ENCODE results near the gene UGT1A10.

The UGT1A10 gene

DNA sequence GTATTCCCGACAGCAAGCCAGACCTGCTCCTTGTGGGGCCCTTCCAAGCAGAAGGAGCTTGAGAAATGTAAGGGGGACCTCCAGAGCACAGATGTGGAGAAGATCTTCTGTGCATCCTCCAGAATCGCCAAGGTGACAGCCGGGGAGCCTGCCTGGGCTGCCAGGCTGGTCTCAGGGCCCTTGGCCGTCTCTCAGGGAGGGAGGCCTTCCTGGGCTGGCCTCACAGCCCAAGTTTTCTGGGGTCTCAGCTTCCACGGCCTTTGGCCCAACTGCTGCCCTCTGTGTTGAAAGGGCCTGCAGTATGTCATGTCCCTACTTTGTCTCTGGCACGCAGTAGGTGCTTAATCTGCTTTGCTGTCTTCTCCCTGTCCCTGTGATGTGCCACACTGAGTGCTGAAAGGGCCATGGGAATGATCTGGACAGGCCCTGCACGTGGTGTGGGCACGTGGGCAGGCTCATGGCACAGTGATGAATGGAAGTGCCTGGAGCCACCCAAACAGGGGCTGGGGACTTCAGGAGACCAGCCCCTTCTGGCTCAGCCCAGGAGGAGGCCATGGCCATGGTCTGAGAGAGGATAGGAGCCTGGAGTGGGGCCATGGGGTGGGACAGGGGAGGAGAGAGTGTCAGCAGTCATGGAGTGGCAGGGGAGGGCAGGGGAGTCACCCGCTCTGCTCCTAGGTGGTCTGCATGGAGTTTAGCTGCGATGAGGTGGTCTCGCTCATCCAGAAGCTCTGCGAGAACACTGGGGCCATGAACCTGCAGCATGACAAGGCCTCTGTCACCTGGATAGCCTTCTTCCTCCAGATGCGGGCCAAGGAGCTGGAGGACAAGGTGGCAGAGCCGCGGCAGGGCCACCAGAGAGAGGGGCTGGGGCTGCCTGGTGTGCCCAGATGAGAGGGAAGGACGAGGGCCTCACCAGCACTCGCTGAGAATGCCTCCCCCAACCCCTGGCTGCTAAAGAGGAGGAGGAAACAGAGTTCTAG, 182.7 kb downstream of the UGT1A10 start:
- no peak for TF ChIP-seq CEBPB (IDR thresholded peaks at IDR 0.05)
- TF ChIP-seq NFIC (IDR thresholded peaks at IDR 0.05) = no peak
- TF ChIP-seq, protein P1, sequence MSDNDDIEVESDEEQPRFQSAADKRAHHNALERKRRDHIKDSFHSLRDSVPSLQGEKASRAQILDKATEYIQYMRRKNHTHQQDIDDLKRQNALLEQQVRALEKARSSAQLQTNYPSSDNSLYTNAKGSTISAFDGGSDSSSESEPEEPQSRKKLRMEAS (IDR thresholded peaks at IDR 0.05) = no peak
- TF ChIP-seq RAD21 (IDR thresholded peaks at IDR 0.05; ENCODE audit: low read depth) = no peak

DNA sequence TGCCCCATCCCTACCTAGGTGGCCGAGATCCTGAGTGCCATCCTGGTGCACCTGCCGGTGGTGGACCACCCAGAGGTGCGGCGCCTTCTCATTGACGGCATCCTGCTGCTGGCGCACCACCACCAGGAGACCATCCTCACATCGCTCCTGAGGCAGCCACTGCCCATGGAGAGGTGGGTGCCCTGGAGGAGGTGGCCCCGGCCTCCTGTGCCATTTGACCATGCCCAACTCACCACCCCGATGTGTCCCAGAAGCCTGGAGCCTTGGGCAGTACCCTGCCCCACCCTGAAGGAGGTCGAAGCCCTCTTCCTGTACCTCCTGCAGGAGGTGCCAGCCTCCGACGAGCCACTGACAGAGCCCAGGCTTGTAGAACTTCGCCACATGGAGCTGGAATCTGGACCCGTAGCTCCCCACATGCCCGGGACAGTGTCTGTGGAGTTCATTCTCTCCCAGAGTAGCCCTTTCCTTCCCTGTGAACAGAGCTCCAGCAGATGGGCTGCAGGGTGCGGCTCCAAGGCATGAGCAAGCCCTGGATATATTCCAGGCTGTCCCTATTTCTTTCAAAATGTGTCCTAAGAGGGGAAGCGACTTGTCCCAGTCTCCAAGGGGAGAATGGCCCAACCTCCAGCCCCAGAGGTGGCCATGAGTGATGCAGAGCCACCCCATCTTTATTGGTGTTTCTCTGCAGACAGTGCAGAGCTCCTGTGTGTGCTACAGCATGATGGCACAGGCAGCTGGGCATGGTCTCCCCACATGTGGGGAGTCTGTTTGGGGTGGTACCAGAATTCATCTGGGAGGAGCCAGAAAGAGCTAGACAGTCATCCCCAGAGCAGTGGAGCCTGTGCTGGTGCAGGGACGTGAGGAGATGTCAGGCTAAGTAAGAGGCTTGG, 183.9 kb downstream of the UGT1A10 start:
- TF ChIP-seq CREB1 (IDR thresholded peaks at IDR 0.05; ENCODE audit: low read depth) (no peak), TAF1 (IDR thresholded peaks at IDR 0.05; ENCODE audit: low read depth) (no peak), TEAD4 (IDR thresholded peaks at IDR 0.05) (no peak), FOXM1 (IDR thresholded peaks at IDR 0.05; ENCODE audit: borderline replicate concordance, low read depth) (no peak), EP300 (IDR thresholded peaks at IDR 0.05; ENCODE audit: borderline replicate concordance) (no peak), ZBTB7A (IDR thresholded peaks at IDR 0.05; ENCODE audit: low read depth) (no peak), CEBPB (IDR thresholded peaks at IDR 0.05) (no peak), EGR1 (IDR thresholded peaks at IDR 0.05) (no peak), TCF12 (IDR thresholded peaks at IDR 0.05; ENCODE audit: low read depth) (no peak), RAD21 (IDR thresholded peaks at IDR 0.05; ENCODE audit: low read depth) (no peak), YY1 (IDR thresholded peaks at IDR 0.05; ENCODE audit: low read depth) (no peak), NFIC (IDR thresholded peaks at IDR 0.05) (no peak)
- TF ChIP-seq, protein P2, sequence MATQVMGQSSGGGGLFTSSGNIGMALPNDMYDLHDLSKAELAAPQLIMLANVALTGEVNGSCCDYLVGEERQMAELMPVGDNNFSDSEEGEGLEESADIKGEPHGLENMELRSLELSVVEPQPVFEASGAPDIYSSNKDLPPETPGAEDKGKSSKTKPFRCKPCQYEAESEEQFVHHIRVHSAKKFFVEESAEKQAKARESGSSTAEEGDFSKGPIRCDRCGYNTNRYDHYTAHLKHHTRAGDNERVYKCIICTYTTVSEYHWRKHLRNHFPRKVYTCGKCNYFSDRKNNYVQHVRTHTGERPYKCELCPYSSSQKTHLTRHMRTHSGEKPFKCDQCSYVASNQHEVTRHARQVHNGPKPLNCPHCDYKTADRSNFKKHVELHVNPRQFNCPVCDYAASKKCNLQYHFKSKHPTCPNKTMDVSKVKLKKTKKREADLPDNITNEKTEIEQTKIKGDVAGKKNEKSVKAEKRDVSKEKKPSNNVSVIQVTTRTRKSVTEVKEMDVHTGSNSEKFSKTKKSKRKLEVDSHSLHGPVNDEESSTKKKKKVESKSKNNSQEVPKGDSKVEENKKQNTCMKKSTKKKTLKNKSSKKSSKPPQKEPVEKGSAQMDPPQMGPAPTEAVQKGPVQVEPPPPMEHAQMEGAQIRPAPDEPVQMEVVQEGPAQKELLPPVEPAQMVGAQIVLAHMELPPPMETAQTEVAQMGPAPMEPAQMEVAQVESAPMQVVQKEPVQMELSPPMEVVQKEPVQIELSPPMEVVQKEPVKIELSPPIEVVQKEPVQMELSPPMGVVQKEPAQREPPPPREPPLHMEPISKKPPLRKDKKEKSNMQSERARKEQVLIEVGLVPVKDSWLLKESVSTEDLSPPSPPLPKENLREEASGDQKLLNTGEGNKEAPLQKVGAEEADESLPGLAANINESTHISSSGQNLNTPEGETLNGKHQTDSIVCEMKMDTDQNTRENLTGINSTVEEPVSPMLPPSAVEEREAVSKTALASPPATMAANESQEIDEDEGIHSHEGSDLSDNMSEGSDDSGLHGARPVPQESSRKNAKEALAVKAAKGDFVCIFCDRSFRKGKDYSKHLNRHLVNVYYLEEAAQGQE (IDR thresholded peaks at IDR 0.05; ENCODE audit: low read depth) = no peak
- TF ChIP-seq, protein P3, sequence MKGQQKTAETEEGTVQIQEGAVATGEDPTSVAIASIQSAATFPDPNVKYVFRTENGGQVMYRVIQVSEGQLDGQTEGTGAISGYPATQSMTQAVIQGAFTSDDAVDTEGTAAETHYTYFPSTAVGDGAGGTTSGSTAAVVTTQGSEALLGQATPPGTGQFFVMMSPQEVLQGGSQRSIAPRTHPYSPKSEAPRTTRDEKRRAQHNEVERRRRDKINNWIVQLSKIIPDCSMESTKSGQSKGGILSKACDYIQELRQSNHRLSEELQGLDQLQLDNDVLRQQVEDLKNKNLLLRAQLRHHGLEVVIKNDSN (IDR thresholded peaks at IDR 0.05) = no peak
- TF ChIP-seq, protein P1 (IDR thresholded peaks at IDR 0.05) = no peak

DNA sequence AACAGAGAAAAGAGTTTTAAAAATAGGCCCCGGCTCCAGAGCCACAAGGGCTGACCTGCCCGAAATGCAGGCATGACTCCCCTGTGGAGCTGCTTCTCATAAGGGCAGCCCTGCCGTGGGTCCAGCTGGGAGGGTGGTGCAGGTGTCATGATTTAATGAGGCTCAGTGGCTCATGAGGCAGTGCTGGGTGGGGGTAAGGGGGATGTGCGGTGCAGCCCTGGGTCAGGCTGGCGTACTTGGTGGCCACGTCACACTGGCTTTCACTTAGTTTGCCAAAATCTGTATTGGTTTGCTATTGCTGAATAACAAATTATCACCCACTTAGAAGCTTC, 184.5 kb downstream of the UGT1A10 start:
- TF ChIP-seq ZBTB7A (IDR thresholded peaks at IDR 0.05; ENCODE audit: low read depth) = no peak
- TF ChIP-seq CREB1 (IDR thresholded peaks at IDR 0.05; ENCODE audit: low read depth) = no peak
- TF ChIP-seq, protein P1 (IDR thresholded peaks at IDR 0.05) = no peak
- no peak for TF ChIP-seq TEAD4 (IDR thresholded peaks at IDR 0.05)

DNA sequence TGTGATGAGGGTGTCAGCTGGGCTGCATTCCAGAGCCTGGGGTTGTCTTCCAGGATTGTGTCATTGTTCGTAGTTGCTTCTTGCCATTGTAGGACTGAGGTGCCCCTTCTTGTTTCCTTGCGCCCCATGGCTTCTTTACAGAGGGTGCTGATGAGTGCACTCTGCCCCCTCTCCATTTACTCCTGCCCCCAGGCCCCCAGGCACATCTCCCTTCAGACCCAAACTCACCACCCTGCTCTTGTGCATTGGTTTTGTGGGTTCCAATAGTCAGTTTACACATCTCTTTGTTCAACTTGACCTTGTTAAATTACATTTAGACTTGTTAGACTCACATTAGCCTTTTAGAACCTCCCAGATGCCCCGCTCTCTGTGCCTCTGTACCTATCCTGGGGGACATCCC, 184.9 kb downstream of the UGT1A10 start:
- TF ChIP-seq ZBTB7A (IDR thresholded peaks at IDR 0.05; ENCODE audit: low read depth) (no peak), TAF1 (IDR thresholded peaks at IDR 0.05; ENCODE audit: low read depth) (no peak)
- TF ChIP-seq, protein P3 (IDR thresholded peaks at IDR 0.05) = no peak

DNA sequence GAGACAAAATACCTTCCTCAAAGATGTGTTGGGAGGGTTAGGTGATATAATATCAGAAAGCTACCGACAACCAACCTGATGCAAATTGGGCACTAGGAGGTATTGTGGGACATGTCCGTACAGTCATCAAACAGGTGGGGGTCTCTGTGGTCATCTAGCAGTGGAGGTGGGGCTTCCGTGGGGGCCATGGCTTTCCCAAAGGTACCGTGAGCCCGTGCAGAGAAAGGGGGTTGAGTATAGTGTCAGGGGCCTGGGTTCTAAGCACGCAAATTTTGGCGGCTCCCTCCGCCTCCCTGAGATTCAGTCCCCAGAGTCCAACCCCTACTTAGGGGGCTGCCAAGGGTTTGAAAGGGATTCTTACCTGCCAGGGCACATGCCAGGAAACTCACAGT, 185.5 kb downstream of the UGT1A10 start:
- TF ChIP-seq, protein P1 (IDR thresholded peaks at IDR 0.05) = no peak
- TF ChIP-seq YY1 (IDR thresholded peaks at IDR 0.05; ENCODE audit: low read depth) = no peak
- TF ChIP-seq FOXM1 (IDR thresholded peaks at IDR 0.05; ENCODE audit: borderline replicate concordance, low read depth) = no peak
- TF ChIP-seq EP300 (IDR thresholded peaks at IDR 0.05; ENCODE audit: borderline replicate concordance) = no peak
- no peak for TF ChIP-seq TEAD4 (IDR thresholded peaks at IDR 0.05)
- no peak for TF ChIP-seq NFIC (IDR thresholded peaks at IDR 0.05)
- no peak for TF ChIP-seq TCF12 (IDR thresholded peaks at IDR 0.05; ENCODE audit: low read depth)
- no peak for TF ChIP-seq TAF1 (IDR thresholded peaks at IDR 0.05; ENCODE audit: low read depth)
- no peak for TF ChIP-seq RAD21 (IDR thresholded peaks at IDR 0.05; ENCODE audit: low read depth)
- TF ChIP-seq EGR1 (IDR thresholded peaks at IDR 0.05) = no peak
- no peak for TF ChIP-seq CEBPB (IDR thresholded peaks at IDR 0.05)
- TF ChIP-seq, protein P3 (IDR thresholded peaks at IDR 0.05) = no peak
- TF ChIP-seq, protein P2 (IDR thresholded peaks at IDR 0.05; ENCODE audit: low read depth) = no peak
- no peak for TF ChIP-seq CREB1 (IDR thresholded peaks at IDR 0.05; ENCODE audit: low read depth)
- no peak for TF ChIP-seq ZBTB7A (IDR thresholded peaks at IDR 0.05; ENCODE audit: low read depth)

Measured in Ishikawa (cell line).